NT2/D1 (cell line): Measurements from ENCODE around the gene NMRK2.

Experiments
- YY1 ChIP-seq: IDR thresholded peaks from 2 replicates; pipeline ENCODE4 v1.6.1; 2011; ENCODE audit not compliant: insufficient read length, insufficient read depth
- ZNF274 ChIP-seq: IDR thresholded peaks from 2 replicates; pipeline ENCODE4 v1.6.1; 2011; ENCODE audit warnings: mild to moderate bottlenecking, low read depth, low read length

- TF ChIP-seq YY1, result no peak
- TF ChIP-seq ZNF274, result no peak
These were observed 21.2 kb downstream of the NMRK2 start for GRCh38 chr19:3954107-3954506.
